ENCODE measurements around the gene PKLR.
A peak's percentile ranks its signal among the peaks of the same experiment; 100 is the strongest.

PKLR gene

GRCh38 chr1:155269381-155269780 lies 31.9 kb downstream of the PKLR start:
- H3K27ac ChIP-seq: no peak overlapping the region
- peaks cover 64% of the 10 kb centered on the region for H3K36me3 ChIP-seq (replicated peaks)
- DNase-seq: no peak
- no peaks in the 10 kb centered on the region for H3K27me3 ChIP-seq (replicated peaks)
- in situ Hi-C loops (cut with HindIII; ENCODE audit: low pct_ligation_motif_present, low sequenced_read_pairs): no loop called here
- no peak overlapping the region for H3K4me3 ChIP-seq (ENCODE audit: low read depth, low read length)
- no peak for TF ChIP-seq CTCF (IDR thresholded peaks at IDR 0.05; ENCODE audit: low read depth, low read length, missing control alignments)

- DNase-seq: no peak
- Histone ChIP-seq H3K36me3 (replicated peaks) (peaks cover 72% of the 10 kb centered on the region), H3K27me3 (replicated peaks) (no peaks in the 10 kb centered on the region), H3K27ac (no peak overlapping the region), H3K4me3 (ENCODE audit: low read depth, low read length) (no peak overlapping the region)
- in situ Hi-C loops (cut with HindIII; ENCODE audit: low pct_ligation_motif_present, low sequenced_read_pairs): no loop called here
- no peak for TF ChIP-seq CTCF (IDR thresholded peaks at IDR 0.05; ENCODE audit: low read depth, low read length, missing control alignments)
Measured at GRCh38 chr1:155268630-155269029, 32.6 kb downstream of the PKLR start.

- DNase-seq: no peak
- Histone ChIP-seq H3K27me3 (replicated peaks) (no peaks in the 10 kb centered on the region), H3K36me3 (replicated peaks) (peaks cover 78% of the 10 kb centered on the region), H3K27ac (no peak overlapping the region), H3K4me3 (ENCODE audit: low read depth, low read length) (no peak overlapping the region)
- in situ Hi-C loops (cut with HindIII; ENCODE audit: low pct_ligation_motif_present, low sequenced_read_pairs): no loop called here
- no peak for TF ChIP-seq CTCF (IDR thresholded peaks at IDR 0.05; ENCODE audit: low read depth, low read length, missing control alignments)
Measured at GRCh38 chr1:155267373-155267772, 33.9 kb downstream of the PKLR start.

GRCh38 chr1:155266553-155266952 lies 34.7 kb downstream of the PKLR start:
- TF ChIP-seq CTCF (IDR thresholded peaks at IDR 0.05; ENCODE audit: low read depth, low read length, missing control alignments): no peak
- in situ Hi-C loops (cut with HindIII; ENCODE audit: low pct_ligation_motif_present, low sequenced_read_pairs): no loop called here
- Histone ChIP-seq H3K36me3 (replicated peaks) (peaks cover 77% of the 10 kb centered on the region), H3K4me3 (ENCODE audit: low read depth, low read length) (no peak overlapping the region), H3K27ac (no peak overlapping the region), H3K27me3 (replicated peaks) (no peaks in the 10 kb centered on the region)
- DNase-seq: no peak

GRCh38 chr1:155263067-155263466 lies 38.2 kb downstream of the PKLR start:
- H3K4me3 ChIP-seq (ENCODE audit: low read depth, low read length): no peak overlapping the region
- in situ Hi-C loops (cut with HindIII; ENCODE audit: low pct_ligation_motif_present, low sequenced_read_pairs): no loop called here
- no peak overlapping the region for H3K27ac ChIP-seq
- DNase-seq: no peak
- no peaks in the 10 kb centered on the region for H3K27me3 ChIP-seq (replicated peaks)
- peaks cover 48% of the 10 kb centered on the region for H3K36me3 ChIP-seq (replicated peaks)
- TF ChIP-seq CTCF (IDR thresholded peaks at IDR 0.05; ENCODE audit: low read depth, low read length, missing control alignments): no peak

- peak; percentile 98 for DNase-seq
- Histone ChIP-seq H3K27me3 (replicated peaks) (no peaks in the 10 kb centered on the region), H3K27ac (peak within 1 kb of the TSS; percentile 45), H3K4me3 (ENCODE audit: low read depth, low read length) (peak within 1 kb of the TSS; percentile 94), H3K36me3 (replicated peaks) (peaks cover 38% of the 10 kb centered on the region)
- in situ Hi-C loops (cut with HindIII; ENCODE audit: low pct_ligation_motif_present, low sequenced_read_pairs): no loop called here
- TF ChIP-seq CTCF (IDR thresholded peaks at IDR 0.05; ENCODE audit: low read depth, low read length, missing control alignments): no peak
Measured at GRCh38 chr1:155261852-155262673, 39.2 kb downstream of the PKLR start, which contains the start of gene SCAMP3. SCAMP3 (minus strand) TSS chr1:155262360; CDS start chr1:155262151, 209 bp downstream.
